Adipose tissue (tissue), 3 donors: Measurements from ENCODE around the gene KRT79. TPM values are rescaled to one million over a fixed set of nuclear protein-coding genes. Genes with fewer than 3 reads are reported as not detected.
"Not testable (repeated sequence)": the region's sequence is repeated elsewhere in the genome, so short reads cannot be mapped to it uniquely, and the experiment has no call there.

Experiments used
- H3K27ac ChIP-seq: one replicate; pipeline ENCODE4 v1.5.1; 2013; ENCODE audit warnings: low read depth, low read length
- WGBS, 3 donors: extraction: QIAGEN DNeasy Blood & Tissue Kit; methylation state at CpG; one replicate each; pipeline ENCODE4 v1.1.7; 2013; 5-methylcytosine and 5-hydroxymethylcytosine counted together
- polyA plus RNA-seq, 3 donors: library from polyadenylated mRNA; stranded (reverse); fragments of 200-250 nt; gene quantifications; one replicate each; pipeline ENCODE4 v1.2.3, GENCODE V29; 2013
- donor health status: healthy with polysubstance abuse.
- donor health status: Bipolar disorder and iron deficiency.
- donor health status: healthy.

The KRT79 gene
- 1 to 10 TPM in 2 of 3 donors, under 1 TPM in 1; 0.26 to 6.1 (median 1.0) TPM for polyA plus RNA-seq

- 85 to 90% (median 88%) methylated on average over 21 to 22 of the region's 22 CpGs for WGBS, 3 donors
Measured at GRCh38 chr12:52833922-52834726, at the start of gene KRT79. TSS of gene KRT79 (minus strand) at chr12:52834311. CDS start at chr12:52834260, 51 bp downstream.

DNA sequence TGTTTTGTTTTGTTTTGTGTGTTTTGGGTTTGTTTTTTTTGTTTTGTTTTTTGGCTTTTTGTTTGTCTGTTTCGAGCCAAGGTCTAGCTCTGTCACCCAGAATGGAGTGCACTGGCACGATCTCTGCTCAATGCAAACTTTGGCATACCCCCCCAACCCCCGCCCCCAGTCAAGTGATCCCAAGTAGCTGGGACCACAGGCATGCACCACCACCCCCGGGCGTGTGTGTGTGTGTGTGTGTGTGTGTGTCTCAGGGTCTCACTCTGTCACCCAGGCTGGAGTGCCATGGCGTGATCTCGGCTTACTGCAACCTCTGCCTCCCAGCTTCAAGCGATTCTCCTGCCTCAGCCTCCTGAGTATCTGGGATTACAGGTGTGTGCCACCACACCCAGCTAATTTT, 46.4 kb upstream of the KRT79 start:
- 65 to 76% (median 71%) methylated on average over 8 of the region's 8 CpGs for WGBS, 3 donors
- H3K27ac ChIP-seq, result not testable (repeated sequence)

More at GRCh38 chr12:52833922-52834726, at the start of gene KRT79:
- no peak within 1 kb of the TSS for H3K27ac ChIP-seq

GRCh38 chr12:52879394-52880351, 45.6 kb upstream of the KRT79 start:
- no peak overlapping the region for H3K27ac ChIP-seq

DNA sequence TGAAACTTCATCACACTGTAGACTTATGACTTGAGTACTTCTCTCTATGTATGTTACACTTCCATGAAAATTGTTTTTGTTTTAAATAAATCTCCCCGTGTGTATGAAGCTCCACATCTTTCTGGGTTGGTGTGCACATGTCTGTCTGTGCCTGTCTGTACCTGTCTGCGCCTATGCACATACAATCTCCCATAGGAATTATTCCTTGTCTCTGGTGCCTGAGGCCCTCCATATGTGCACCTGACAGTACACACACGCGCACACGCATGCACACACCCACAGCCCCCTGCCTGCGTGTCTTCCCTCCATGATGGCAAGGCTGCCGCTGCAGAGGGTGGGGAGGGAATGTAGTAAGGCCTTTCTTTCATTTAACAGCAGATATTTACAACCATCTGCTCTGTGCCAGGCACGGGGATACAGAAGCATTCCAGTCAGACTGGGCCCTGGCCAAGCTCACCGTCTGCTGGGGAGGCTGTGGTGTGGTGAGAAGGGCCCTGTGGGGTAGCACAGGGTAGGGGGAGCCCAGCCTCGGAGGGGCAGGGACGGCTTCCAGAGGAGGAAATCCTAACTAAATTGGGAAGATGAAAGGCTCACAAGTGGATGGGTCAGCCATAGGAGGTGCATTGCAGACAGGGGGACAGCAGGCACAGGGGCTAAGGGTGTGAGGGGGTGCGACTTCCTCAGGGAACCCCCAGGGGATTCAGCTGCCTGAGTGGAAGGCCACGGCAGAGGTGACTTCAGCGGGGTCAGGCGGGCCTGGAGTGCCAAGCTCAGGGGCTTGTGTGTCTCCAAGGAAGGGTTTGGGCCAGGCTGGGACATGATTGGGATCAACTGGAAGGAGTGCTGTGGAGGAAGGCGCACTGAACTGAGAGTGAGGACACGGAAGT, 44.6 kb upstream of the KRT79 start:
- 71 to 83% (median 77%) methylated on average over 17 of the region's 17 CpGs for WGBS, 3 donors
- H3K27ac ChIP-seq, result no peak overlapping the region

More at GRCh38 chr12:52879394-52880351, 45.6 kb upstream of the KRT79 start:
- 5 to 8% (median 5%) methylated on average over 38 of the region's 38 CpGs for WGBS, 3 donors

- 79 to 85% (median 83%) methylated on average over 3 of the region's 3 CpGs for WGBS, 3 donors
- no peak overlapping the region for H3K27ac ChIP-seq
Measured at GRCh38 chr12:52877242-52877641, 43.1 kb upstream of the KRT79 start.

DNA sequence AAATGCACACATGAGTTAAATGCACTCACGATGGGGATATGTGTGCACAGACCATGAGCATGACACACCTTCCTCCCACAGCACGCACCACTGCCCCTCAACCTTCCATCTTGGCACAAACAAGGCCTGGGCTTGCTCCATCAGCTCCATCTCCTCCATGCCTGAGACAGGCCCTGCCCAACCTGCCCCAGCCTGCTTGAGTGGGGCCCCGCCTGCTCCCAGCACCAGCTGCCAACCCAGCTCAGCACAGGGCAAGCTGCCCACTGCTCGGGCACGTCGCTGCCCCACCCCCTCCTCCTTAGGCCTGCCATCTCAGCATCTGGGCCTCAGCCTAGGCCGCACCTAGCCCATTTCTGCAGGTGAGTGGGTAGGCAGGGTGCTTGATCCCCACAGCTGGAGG, 42.3 kb upstream of the KRT79 start:
- WGBS, 3 donors, result 42 to 78% (median 76%) methylated on average over 6 to 7 of the region's 7 CpGs
- no peak overlapping the region for H3K27ac ChIP-seq

DNA sequence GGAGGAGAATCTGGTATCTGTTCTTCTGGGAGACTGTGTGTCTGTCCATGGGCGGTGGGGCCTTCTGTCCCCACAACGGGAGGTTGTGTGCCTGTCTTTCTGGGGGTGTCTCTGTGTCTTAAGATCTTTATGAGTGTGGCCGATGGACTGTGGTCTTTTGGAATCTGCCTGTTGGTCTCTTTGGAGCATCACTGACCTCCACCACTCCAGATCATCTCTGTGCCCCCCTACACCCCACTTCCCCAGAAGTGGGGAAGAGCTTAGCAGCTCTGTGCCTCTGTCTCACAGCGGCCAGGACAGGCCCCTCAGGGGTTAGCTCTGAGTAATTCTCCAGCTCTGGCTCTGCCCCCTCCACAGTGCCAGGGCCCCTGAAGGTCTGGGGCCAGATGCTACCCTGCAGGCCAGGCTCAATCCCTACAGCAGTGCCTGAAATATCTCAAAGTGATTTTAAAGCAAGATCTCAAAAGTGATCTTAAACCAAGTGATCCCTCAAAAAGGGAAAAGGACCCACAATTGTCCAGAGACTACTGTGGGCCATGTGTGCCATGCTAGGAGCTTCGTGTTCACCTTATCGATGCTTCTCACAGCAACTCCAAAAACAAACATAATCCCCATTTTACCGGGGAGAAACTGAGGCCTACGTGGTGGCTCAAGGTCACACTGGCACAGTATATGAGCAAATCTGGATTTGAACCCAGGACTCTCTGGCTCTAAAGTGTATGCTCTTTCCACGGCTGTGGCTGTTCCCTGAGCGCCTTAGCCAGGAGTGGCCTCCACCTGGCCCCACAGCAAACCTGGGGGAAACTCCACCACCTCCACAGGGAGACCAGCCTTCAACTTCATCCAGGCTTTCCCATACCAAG, 40.7 kb upstream of the KRT79 start:
- no peak overlapping the region for H3K27ac ChIP-seq
- 69 to 70% (median 70%) methylated on average over 10 of the region's 10 CpGs for WGBS, 3 donors

DNA sequence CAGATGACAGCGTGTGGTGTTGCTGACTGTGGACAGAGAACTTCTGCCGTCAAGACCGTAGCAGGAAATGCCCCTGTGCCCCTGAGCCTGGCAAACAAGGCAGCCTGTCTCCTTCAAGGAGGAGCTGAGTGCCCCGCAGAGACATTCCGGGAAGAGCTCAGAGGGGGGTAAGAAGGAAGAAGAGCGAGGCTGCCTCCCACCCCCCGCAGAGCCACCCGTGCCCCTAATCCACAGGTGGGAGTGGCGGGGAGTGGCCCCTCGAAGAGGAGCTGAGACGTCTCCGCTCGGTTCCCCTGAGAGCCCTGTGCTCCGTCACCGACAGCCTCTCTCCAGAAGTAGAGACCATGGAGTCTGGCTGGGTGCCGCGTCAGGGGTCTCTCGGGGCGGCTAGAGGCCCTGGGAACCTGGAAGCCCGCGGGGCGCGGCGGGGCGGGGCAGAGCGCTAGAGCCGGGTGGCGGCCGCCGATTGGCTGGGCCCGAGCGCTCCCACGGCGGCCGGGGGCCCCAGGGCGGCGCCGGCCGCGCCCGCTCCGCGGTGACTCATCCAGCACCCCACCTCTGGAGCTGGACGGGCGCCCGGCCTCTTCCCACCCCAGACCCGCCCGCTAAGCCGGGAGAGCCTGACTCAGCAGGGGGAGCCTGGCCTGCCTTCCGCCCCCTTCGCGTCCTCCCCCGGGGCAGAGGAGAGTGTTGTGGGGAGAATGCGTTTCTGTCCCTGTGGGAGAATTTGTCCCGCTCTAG, 39.9 kb upstream of the KRT79 start:
- peak overlapping the region; percentile 40 for H3K27ac ChIP-seq
- 1 to 2% (median 2%) methylated on average over 55 of the region's 55 CpGs for WGBS, 3 donors

DNA sequence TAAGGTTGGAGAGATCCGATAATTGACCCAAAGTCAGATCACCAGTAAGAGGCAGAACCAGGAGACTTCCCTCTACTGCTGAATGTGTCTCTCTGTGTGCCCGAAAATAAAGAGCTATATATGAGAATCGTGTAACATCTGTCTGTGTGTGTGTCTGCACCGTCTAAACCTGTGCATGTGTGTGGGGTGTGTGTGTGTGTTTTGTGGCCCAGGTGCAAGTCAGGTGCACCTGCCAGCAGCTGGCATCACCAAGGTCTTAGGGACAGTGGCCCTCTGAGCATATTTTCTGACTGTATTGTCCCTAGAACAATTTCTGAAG, 39.4 kb upstream of the KRT79 start:
- 48 to 57% (median 53%) methylated on average over 4 of the region's 4 CpGs for WGBS, 3 donors
- no peak overlapping the region for H3K27ac ChIP-seq

- 86 to 91% (median 90%) methylated on average over 13 of the region's 13 CpGs for WGBS, 3 donors
- H3K27ac ChIP-seq, result no peak overlapping the region
Measured at GRCh38 chr12:52872644-52873389, 38.7 kb upstream of the KRT79 start.

DNA sequence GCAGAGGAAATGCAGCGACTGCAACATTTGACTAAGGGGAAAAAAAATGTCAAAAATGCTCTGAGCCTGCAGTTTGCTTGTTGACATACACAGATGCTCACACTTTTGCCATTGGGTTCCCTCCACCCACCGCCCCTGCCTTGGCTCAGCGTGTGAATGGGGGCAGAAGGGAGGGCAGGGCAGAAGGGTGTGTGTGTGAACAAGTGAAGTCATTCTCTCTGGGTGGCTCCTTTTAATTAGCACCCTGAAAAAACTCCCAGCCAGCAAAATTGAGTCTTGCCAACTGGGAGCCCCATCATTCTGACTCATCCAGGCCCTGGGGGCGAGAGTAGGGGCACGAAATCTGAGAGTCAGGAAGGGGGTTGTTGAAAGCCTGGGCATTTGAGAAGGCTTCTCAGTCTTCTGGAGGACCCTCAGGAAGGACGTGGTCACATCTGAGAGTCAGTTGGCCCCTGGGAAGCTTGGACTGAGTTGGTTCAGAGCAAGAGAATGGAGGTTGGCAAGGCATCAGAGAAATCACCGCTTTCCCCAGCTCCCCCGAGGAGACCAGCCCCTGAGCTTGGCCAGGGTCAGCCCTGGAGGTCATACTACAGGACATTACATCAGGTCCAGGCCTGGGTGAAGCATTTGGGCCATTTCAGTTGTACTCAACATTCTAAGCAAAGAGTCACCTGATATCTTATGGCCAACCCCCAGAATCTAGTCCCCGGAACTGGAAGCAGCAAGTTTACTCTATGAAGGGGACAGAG, 37.4 kb upstream of the KRT79 start:
- WGBS, 3 donors, result 45 to 74% (median 47%) methylated on average over 9 of the region's 9 CpGs

GRCh38 chr12:52870361-52871290, 36.5 kb upstream of the KRT79 start:
- H3K27ac ChIP-seq, result no peak overlapping the region
- 34 to 38% (median 37%) methylated on average over 14 of the region's 14 CpGs for WGBS, 3 donors

More for the DNA sequence above, 37.4 kb upstream of the KRT79 start:
- H3K27ac ChIP-seq, result peak overlapping the region; percentile 6

- H3K27ac ChIP-seq, result no peak overlapping the region
- WGBS, 3 donors, result 20 to 65% (median 30%) methylated on average over 9 of the region's 9 CpGs
Measured at GRCh38 chr12:52867642-52868041, 33.5 kb upstream of the KRT79 start.

GRCh38 chr12:52867152-52867551, 33.0 kb upstream of the KRT79 start:
- 94 to 95% (median 94%) methylated on average over 5 of the region's 5 CpGs for WGBS, 3 donors
- H3K27ac ChIP-seq, result no peak overlapping the region
